ENCODE data around the gene VSTM2B. TPM values are rescaled to one million over a fixed set of nuclear protein-coding genes. Genes with fewer than 3 reads are reported as not detected.

The VSTM2B gene
- polyA plus RNA-seq, 1 of the 3 experiments (the other 2 are of a cell fraction), result not detected

DNA sequence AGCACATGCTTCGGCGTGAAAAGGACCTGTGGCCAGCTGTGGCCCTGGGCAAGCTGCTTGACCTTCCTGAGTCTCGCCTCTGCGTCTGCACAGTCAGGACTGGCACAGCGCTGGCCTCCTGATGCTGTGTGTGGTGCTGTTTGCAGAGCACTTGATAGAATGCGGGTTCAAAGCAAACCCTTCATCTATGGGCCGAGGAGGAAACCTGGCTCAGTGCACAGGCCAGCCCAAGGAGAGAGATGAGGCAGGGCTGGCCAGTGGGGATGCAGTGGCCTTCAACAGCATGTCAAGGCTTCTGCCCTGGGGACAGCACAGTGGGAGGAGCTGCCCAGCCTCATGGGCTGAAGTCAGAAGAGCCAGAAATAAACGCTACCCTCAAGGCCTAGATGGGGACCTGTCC lies 21.3 kb upstream of the VSTM2B start:
- Histone ChIP-seq H4K20me1 (ENCODE audit: insufficient read depth) (no peaks in the 10 kb centered on the region), H3K9me3 (no peaks in the 10 kb centered on the region), H3K27ac (ENCODE audit: low read depth in 2 of 2, low read length in 1 of 2) (no peak overlapping the region), H3K27me3 (ENCODE audit: insufficient read depth) (0 out of 2 replicates have a peak, but pooled peaks cover 7% of the 10 kb centered on the region), H3K79me2 (ENCODE audit: insufficient read depth) (no peaks in the 10 kb centered on the region), H3K36me3 (replicated peaks in 1 of 2; ENCODE audit: control insufficient read depth in 1 of 2, insufficient read depth in 2 of 2, low read length in 1 of 2) (no peaks in the 10 kb centered on the region), H3K4me1 (ENCODE audit: control insufficient read depth in 1 of 2, insufficient read depth in 2 of 2, low read depth in 1 of 2, low read length in 1 of 2) (peaks cover 0 to 2% of the 10 kb centered on the region in 2 experiments; a peak in 1 of 4 replicates), H3K4me2 (no peak overlapping the region), H3K4me3 (ENCODE audit: low read depth in 2 of 2, low read length in 1 of 2) (no peak overlapping the region), H2AFZ (ENCODE audit: low read depth) (no peak overlapping the region), H3K9ac (no peak overlapping the region), H3F3A (replicated peaks; ENCODE audit: insufficient read depth) (no peaks in the 10 kb centered on the region), H3K9me2 (no peaks in the 10 kb centered on the region)
- no peak for TF ChIP-seq RFX5 (IDR thresholded peaks at IDR 0.05; ENCODE audit: low read length)
- TF ChIP-seq TCF12 (IDR thresholded peaks at IDR 0.05), result no peak
- TF ChIP-seq, protein P1, sequence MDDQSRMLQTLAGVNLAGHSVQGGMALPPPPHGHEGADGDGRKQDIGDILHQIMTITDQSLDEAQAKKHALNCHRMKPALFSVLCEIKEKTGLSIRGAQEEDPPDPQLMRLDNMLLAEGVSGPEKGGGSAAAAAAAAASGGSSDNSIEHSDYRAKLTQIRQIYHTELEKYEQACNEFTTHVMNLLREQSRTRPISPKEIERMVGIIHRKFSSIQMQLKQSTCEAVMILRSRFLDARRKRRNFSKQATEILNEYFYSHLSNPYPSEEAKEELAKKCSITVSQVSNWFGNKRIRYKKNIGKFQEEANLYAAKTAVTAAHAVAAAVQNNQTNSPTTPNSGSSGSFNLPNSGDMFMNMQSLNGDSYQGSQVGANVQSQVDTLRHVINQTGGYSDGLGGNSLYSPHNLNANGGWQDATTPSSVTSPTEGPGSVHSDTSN (IDR thresholded peaks at IDR 0.05), result no peak
- no peak for TF ChIP-seq CHD2 (IDR thresholded peaks at IDR 0.05; ENCODE audit: low read length, partially characterized antibody)
- no peak for TF ChIP-seq RCOR1 (IDR thresholded peaks at IDR 0.05; ENCODE audit: low read length)
- TF ChIP-seq, protein P2, sequence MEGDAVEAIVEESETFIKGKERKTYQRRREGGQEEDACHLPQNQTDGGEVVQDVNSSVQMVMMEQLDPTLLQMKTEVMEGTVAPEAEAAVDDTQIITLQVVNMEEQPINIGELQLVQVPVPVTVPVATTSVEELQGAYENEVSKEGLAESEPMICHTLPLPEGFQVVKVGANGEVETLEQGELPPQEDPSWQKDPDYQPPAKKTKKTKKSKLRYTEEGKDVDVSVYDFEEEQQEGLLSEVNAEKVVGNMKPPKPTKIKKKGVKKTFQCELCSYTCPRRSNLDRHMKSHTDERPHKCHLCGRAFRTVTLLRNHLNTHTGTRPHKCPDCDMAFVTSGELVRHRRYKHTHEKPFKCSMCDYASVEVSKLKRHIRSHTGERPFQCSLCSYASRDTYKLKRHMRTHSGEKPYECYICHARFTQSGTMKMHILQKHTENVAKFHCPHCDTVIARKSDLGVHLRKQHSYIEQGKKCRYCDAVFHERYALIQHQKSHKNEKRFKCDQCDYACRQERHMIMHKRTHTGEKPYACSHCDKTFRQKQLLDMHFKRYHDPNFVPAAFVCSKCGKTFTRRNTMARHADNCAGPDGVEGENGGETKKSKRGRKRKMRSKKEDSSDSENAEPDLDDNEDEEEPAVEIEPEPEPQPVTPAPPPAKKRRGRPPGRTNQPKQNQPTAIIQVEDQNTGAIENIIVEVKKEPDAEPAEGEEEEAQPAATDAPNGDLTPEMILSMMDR (IDR thresholded peaks at IDR 0.05), result no peak
- no peak for TF ChIP-seq GABPA (IDR thresholded peaks at IDR 0.05; ENCODE audit: low read depth)
- TF ChIP-seq FOSL2 (IDR thresholded peaks at IDR 0.05; ENCODE audit: borderline replicate concordance, low read depth), result no peak
- no peak for TF ChIP-seq SMC3 (IDR thresholded peaks at IDR 0.05; ENCODE audit: low read depth, low read length)
- TF ChIP-seq FOXM1 (IDR thresholded peaks at IDR 0.05; ENCODE audit: low read depth), result no peak
- TF ChIP-seq EZH2phosphoT487 (IDR thresholded peaks at IDR 0.05; ENCODE audit: borderline replicate concordance, low read depth), result no peak
- TF ChIP-seq YY1 (IDR thresholded peaks at IDR 0.05; ENCODE audit: low read depth), result no peak
- WGBS (ENCODE audit: low lambda C conversion rate), result 20% methylated on average over 3 of the region's 8 CpGs
- CTCF ChIA-PET, result no interaction called here
- DNase-seq, result no peak
- POLR2A ChIA-PET, result no interaction called here

DNA sequence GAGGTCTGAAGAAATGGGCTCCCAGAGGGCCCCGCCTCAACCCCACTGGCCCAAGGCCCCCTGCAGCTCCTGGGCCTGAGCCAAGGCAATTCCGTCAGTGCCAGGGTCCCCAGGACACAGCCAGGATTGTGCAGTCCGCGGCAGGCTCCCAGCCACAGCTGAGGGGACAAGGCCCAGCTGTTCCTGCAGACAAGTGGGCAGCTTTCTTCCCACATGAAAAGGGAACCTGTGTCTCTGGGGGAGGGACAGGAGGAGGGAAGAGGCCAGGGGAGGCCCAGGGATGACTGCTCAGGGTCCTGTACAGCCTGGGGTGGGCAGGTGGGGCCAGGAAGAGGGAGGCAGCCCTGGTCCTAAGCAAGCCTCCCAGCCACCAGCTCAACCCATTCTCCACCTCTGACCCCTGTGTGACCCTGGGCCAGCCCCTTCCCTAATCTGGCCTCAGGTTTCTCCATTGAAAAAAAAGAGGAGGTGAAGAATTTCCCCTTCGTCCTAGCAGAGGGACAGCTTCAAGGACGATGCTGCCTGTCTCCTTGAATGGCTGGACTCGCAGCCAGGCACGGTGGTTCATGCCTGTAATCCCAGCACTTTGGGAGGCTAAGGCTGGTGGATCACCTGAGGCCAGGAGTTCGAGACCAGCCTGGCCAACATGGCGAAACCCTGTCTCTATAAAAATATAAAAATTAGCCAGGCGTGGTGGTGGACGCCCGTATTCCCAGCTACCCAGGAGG lies 20.5 kb upstream of the VSTM2B start:
- ChIA-PET POLR2A (no interaction called here), CTCF (no interaction called here)
- H3K9me2 ChIP-seq, result no peaks in the 10 kb centered on the region
- H2AFZ ChIP-seq (ENCODE audit: low read depth), result no peak overlapping the region
- H3K4me3 ChIP-seq (ENCODE audit: low read depth in 2 of 2, low read length in 1 of 2), result no peak overlapping the region
- 39% methylated on average over 13 of the region's 13 CpGs for WGBS (ENCODE audit: low lambda C conversion rate)
- H3K79me2 ChIP-seq (ENCODE audit: insufficient read depth), result no peaks in the 10 kb centered on the region
- H3K4me1 ChIP-seq (ENCODE audit: control insufficient read depth in 1 of 2, insufficient read depth in 2 of 2, low read depth in 1 of 2, low read length in 1 of 2), result peaks cover 0 to 2% of the 10 kb centered on the region in 2 experiments; a peak in 1 of 4 replicates
- no peaks in the 10 kb centered on the region for H3F3A ChIP-seq (replicated peaks; ENCODE audit: insufficient read depth)
- no peaks in the 10 kb centered on the region for H3K36me3 ChIP-seq (replicated peaks in 1 of 2; ENCODE audit: control insufficient read depth in 1 of 2, insufficient read depth in 2 of 2, low read length in 1 of 2)
- no peak overlapping the region for H3K27ac ChIP-seq (ENCODE audit: low read depth in 2 of 2, low read length in 1 of 2)
- H3K9me3 ChIP-seq, result no peaks in the 10 kb centered on the region
- no peak overlapping the region for H3K9ac ChIP-seq
- no peak overlapping the region for H3K4me2 ChIP-seq
- no peaks in the 10 kb centered on the region for H4K20me1 ChIP-seq (ENCODE audit: insufficient read depth)
- H3K27me3 ChIP-seq (ENCODE audit: insufficient read depth), result 0 out of 2 replicates have a peak, but pooled peaks cover 7% of the 10 kb centered on the region
- no peak for DNase-seq
- TF ChIP-seq NRF1 (IDR thresholded peaks at IDR 0.05; ENCODE audit: low read depth, low read length), result no peak
- TF ChIP-seq, protein P1 (IDR thresholded peaks at IDR 0.05), result no peak
- TF ChIP-seq RAD21 (IDR thresholded peaks at IDR 0.05; ENCODE audit: low read length), result no peak
- TF ChIP-seq NFIC (IDR thresholded peaks at IDR 0.05; ENCODE audit: borderline replicate concordance), result no peak
- TF ChIP-seq FOSL2 (IDR thresholded peaks at IDR 0.05; ENCODE audit: borderline replicate concordance, low read depth), result no peak
- TF ChIP-seq, protein P3, sequence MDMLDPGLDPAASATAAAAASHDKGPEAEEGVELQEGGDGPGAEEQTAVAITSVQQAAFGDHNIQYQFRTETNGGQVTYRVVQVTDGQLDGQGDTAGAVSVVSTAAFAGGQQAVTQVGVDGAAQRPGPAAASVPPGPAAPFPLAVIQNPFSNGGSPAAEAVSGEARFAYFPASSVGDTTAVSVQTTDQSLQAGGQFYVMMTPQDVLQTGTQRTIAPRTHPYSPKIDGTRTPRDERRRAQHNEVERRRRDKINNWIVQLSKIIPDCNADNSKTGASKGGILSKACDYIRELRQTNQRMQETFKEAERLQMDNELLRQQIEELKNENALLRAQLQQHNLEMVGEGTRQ (IDR thresholded peaks at IDR 0.05; ENCODE audit: borderline replicate concordance, low read depth, low read length), result no peak
- no peak for TF ChIP-seq RFX5 (IDR thresholded peaks at IDR 0.05; ENCODE audit: low read length)
- no peak for TF ChIP-seq GATA2 (CRISPR knock-in tag; IDR thresholded peaks at IDR 0.05)
- no peak for TF ChIP-seq ELF1 (IDR thresholded peaks at IDR 0.05)
- no peak for TF ChIP-seq RXRA (IDR thresholded peaks at IDR 0.05; ENCODE audit: borderline replicate concordance, low read depth)
- TF ChIP-seq FOXJ3 (CRISPR knock-in tag; IDR thresholded peaks at IDR 0.05), result no peak
- TF ChIP-seq, protein P2 (IDR thresholded peaks at IDR 0.05), result no peak
- no peak for TF ChIP-seq POLR2AphosphoS5 (IDR thresholded peaks at IDR 0.05; ENCODE audit: low read depth, low read length)
